H9 (cell line): ENCODE data around the gene INSYN1. TPM values are rescaled to one million over a fixed set of nuclear protein-coding genes. Genes with fewer than 3 reads are reported as not detected.

Source experiments
- DNase-seq: peaks from one replicate; pipeline ENCODE4 v3.0.0-alpha.2; 2017
- H2AFZ ChIP-seq: one replicate; pipeline ENCODE4 v1.6.1; 2013; ENCODE audit warnings: mild to moderate bottlenecking, low read length, control low read depth, moderate library complexity
- H2AK5ac ChIP-seq: 2 replicates; pipeline ENCODE4 v1.6.1; 2013; ENCODE audit warnings: low read length, control low read depth, mixed read lengths; ENCODE audit not compliant: insufficient read length
- H2BK120ac ChIP-seq: one replicate; pipeline ENCODE4 v1.6.1; 2013; ENCODE audit warnings: low read depth, mild to moderate bottlenecking, low read length, control low read depth, inconsistent platforms; ENCODE audit not compliant: poor library complexity, severe bottlenecking
- H2BK12ac ChIP-seq: 2 replicates; pipeline ENCODE4 v1.6.1; 2013; ENCODE audit warnings: low read length, control low read depth, mixed read lengths, low read depth; ENCODE audit not compliant: insufficient read length
- H2BK15ac ChIP-seq: 2 replicates; pipeline ENCODE4 v1.6.1; 2013; ENCODE audit warnings: low read depth, low read length, control low read depth
- H2BK20ac ChIP-seq: one replicate; pipeline ENCODE4 v1.6.1; 2013; ENCODE audit warnings: low read depth, mild to moderate bottlenecking, low read length, control low read depth, inconsistent platforms; ENCODE audit not compliant: poor library complexity, severe bottlenecking
- H2BK5ac ChIP-seq: 2 replicates; pipeline ENCODE4 v1.6.1; 2013; ENCODE audit warnings: low read length, control low read depth, mixed read lengths; ENCODE audit not compliant: insufficient read length
- H3K14ac ChIP-seq: 2 replicates; pipeline ENCODE4 v1.6.1; 2013; ENCODE audit warnings: low read length, control low read depth; ENCODE audit not compliant: insufficient read depth
- H3K18ac ChIP-seq: 2 replicates; pipeline ENCODE4 v1.6.1; 2013; ENCODE audit warnings: low read depth, mild to moderate bottlenecking, mixed read lengths, low read length, control low read depth; ENCODE audit not compliant: insufficient read length
- H3K23ac ChIP-seq: 2 replicates; pipeline ENCODE4 v1.6.1; 2013; ENCODE audit warnings: low read length, control low read depth, mixed read lengths, low read depth; ENCODE audit not compliant: insufficient read length
- H3K23me2 ChIP-seq: 2 replicates; pipeline ENCODE4 v1.6.1; 2013; ENCODE audit warnings: low read depth, mild to moderate bottlenecking, mixed read lengths, low read length, control low read depth; ENCODE audit not compliant: insufficient read length, poor library complexity, severe bottlenecking
- H3K27ac ChIP-seq: 2 replicates; pipeline ENCODE4 v1.5.1; 2013; ENCODE audit warnings: low read length, control low read depth, mixed read lengths, low read depth; ENCODE audit not compliant: insufficient read length
- H3K27me3 ChIP-seq: 2 replicates; pipeline ENCODE4 v1.6.1; 2013; ENCODE audit warnings: low read length, control low read depth, inconsistent platforms; ENCODE audit not compliant: insufficient read depth
- H3K4ac ChIP-seq: 2 replicates; pipeline ENCODE4 v1.6.1; 2013; ENCODE audit warnings: low read depth, mild to moderate bottlenecking, control low read depth, inconsistent platforms, low read length, moderate library complexity
- H3K4me1 ChIP-seq: 2 replicates; pipeline ENCODE4 v1.6.1; 2013; ENCODE audit warnings: low read length, control low read depth, inconsistent platforms; ENCODE audit not compliant: insufficient read depth
- H3K4me2 ChIP-seq: 2 replicates; pipeline ENCODE4 v1.6.1; 2013; ENCODE audit warnings: low read length, control low read depth, mixed read lengths; ENCODE audit not compliant: insufficient read length, insufficient read depth
- H3K56ac ChIP-seq: 2 replicates; pipeline ENCODE4 v1.6.1; 2013; ENCODE audit warnings: low read depth, mild to moderate bottlenecking, mixed read lengths, low read length, control low read depth; ENCODE audit not compliant: insufficient read length
- H3K79me1 ChIP-seq: 2 replicates; pipeline ENCODE4 v1.6.1; 2013; ENCODE audit warnings: low read depth, mild to moderate bottlenecking, moderate library complexity, low read length, control low read depth, inconsistent platforms; ENCODE audit not compliant: insufficient read depth, poor library complexity, severe bottlenecking
- H3K79me2 ChIP-seq: 2 replicates; pipeline ENCODE4 v1.6.1; 2013; ENCODE audit warnings: low read length, control low read depth, inconsistent platforms; ENCODE audit not compliant: insufficient read depth
- H3K9ac ChIP-seq: 2 replicates; pipeline ENCODE4 v1.6.1; 2013; ENCODE audit warnings: low read length, control low read depth, mixed read lengths; ENCODE audit not compliant: insufficient read length; ENCODE audit errors: extremely low read depth
- H3K9me3 ChIP-seq: one replicate; pipeline ENCODE4 v1.6.1; 2013; ENCODE audit warnings: low read depth, low read length, inconsistent platforms; ENCODE audit not compliant: control insufficient read depth
- H3T11ph ChIP-seq: one replicate; pipeline ENCODE4 v1.6.1; 2013; ENCODE audit warnings: mild to moderate bottlenecking, low read length, control low read depth, inconsistent platforms
- H4K20me1 ChIP-seq: one replicate; pipeline ENCODE4 v1.6.1; 2013; ENCODE audit not compliant: control insufficient read depth, insufficient read length, insufficient read depth
- H4K5ac ChIP-seq: 2 replicates; pipeline ENCODE4 v1.6.1; 2013; ENCODE audit warnings: low read depth, mild to moderate bottlenecking, mixed read lengths, low read length, control low read depth; ENCODE audit not compliant: insufficient read length
- H4K8ac ChIP-seq: replicated peaks from 2 replicates; pipeline ENCODE4 v1.6.1; 2013; ENCODE audit warnings: low read length, control low read depth, mixed read lengths, low read depth; ENCODE audit not compliant: insufficient read length
- H4K91ac ChIP-seq: 2 replicates; pipeline ENCODE4 v1.6.1; 2013; ENCODE audit warnings: low read depth, mild to moderate bottlenecking, moderate library complexity, mixed read lengths, low read length, control low read depth; ENCODE audit not compliant: insufficient read length
- H3K27ac Mint-ChIP-seq, 3 experiments: 2 replicates in 2 of 3; 3 replicates in 1 of 3; pipeline ENCODE4 v1.8.0; 2020 to 2021; ENCODE audit warnings: mixed read lengths in 3 of 3, mild to moderate bottlenecking in 1 of 3, moderate library complexity in 1 of 3
- H3K27me3 Mint-ChIP-seq: 2 replicates; pipeline ENCODE4 v1.8.0; 2021; ENCODE audit warnings: low read depth, mild to moderate bottlenecking, moderate library complexity, mixed read lengths
- H3K36me3 Mint-ChIP-seq, 3 experiments: 2 replicates in 2 of 3; 3 replicates in 1 of 3; pipeline ENCODE4 v1.8.0; 2020 to 2021; ENCODE audit warnings: low read depth in 3 of 3, mixed read lengths in 3 of 3; ENCODE audit not compliant: insufficient read depth in 1 of 3
- H3K4me1 Mint-ChIP-seq, 2 experiments: 2 replicates each; pipeline ENCODE4 v1.8.0; 2020; ENCODE audit warnings: mixed read lengths in 2 of 2
- H3K4me3 Mint-ChIP-seq, 2 experiments: 2 replicates in 1 of 2; 3 replicates in 1 of 2; pipeline ENCODE4 v1.8.0; 2020 to 2021; ENCODE audit warnings: mild to moderate bottlenecking in 2 of 2, mixed read lengths in 2 of 2, moderate library complexity in 1 of 2
- H3K9me3 Mint-ChIP-seq, 2 experiments: 2 replicates in 1 of 2; 3 replicates in 1 of 2; pipeline ENCODE4 v1.8.0; 2020; ENCODE audit warnings: mild to moderate bottlenecking in 2 of 2, mixed read lengths in 2 of 2, moderate library complexity in 1 of 2
- WGBS: extraction: QIAGEN DNeasy Blood & Tissue Kit; methylation state at CpG from one replicate; pipeline ENCODE4 v1.1.7; 2013; ENCODE audit warnings: missing lambda C conversion rate, low lambda C conversion rate, mixed read lengths; ENCODE audit not compliant: insufficient read length; ENCODE audit errors: extremely low coverage; 5-methylcytosine and 5-hydroxymethylcytosine counted together
- total RNA-seq: library from RNA; stranded (reverse); gene quantifications from 2 replicates; pipeline ENCODE4 v1.2.1, GENCODE V29; 2021
- TF ChIP-seq, protein P1 (sequence below): fragments of 200-600 bp; sonication (generic); conservative IDR thresholded peaks from 3 replicates; pipeline ENCODE4 v1.8.0; 2021; ENCODE audit warnings: antibody characterized with exemption, mild to moderate bottlenecking

INSYN1 gene
- total RNA-seq, 1 experiment from 2014 or later: 1.9 TPM

DNA sequence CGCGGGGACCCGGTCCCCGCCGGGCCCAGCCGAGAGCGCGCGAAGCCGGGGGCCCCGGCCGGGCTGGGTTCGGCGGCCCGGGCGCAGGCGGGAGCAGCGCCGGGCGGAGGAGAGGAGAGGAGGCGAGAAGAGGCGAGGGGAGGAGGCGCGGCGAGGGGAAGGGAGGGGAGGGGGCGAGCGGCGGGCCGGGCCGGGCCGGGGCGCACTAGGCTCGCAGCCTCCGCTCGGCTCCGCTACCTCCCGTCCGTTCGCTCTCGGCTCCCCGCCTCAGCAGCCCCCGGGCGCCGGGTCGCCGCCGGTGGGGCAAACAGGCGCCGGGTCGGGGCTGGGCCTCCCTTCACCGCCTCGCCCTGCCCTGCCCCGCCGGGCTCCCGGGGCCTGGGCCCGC is 351 bp downstream of the INSYN1 start:
- Histone ChIP-seq H2BK15ac (no peak overlapping the region), H3K27me3 (peaks cover 2% of the 10 kb centered on the region; the same call in 1 of the 2 replicates), H4K5ac (no peak overlapping the region), H4K8ac (no peak overlapping the region), H3K56ac (no peak overlapping the region), H3K9ac (no peak overlapping the region), H3K14ac (no peak overlapping the region), H2BK20ac (no peak overlapping the region), H3K4me2 (peak overlapping the region; percentile 74), H3K9me3 (no peaks in the 10 kb centered on the region), H3K79me2 (no peaks in the 10 kb centered on the region), H3K79me1 (no peaks in the 10 kb centered on the region), H3K23me2 (peaks cover 20% of the 10 kb centered on the region), H3K4ac (no peak overlapping the region), H3K18ac (no peak overlapping the region), H3K4me1 (peaks cover 11% of the 10 kb centered on the region), H3K27ac (no peak overlapping the region), H3K23ac (no peak overlapping the region), H2AK5ac (no peak overlapping the region), H4K20me1 (no peaks in the 10 kb centered on the region), H2BK5ac (no peak overlapping the region), H4K91ac (no peak overlapping the region), H2BK12ac (no peak overlapping the region), H3T11ph (no peak overlapping the region), H2BK120ac (no peak overlapping the region), H2AFZ (no peak overlapping the region)
- TF ChIP-seq, protein P1, sequence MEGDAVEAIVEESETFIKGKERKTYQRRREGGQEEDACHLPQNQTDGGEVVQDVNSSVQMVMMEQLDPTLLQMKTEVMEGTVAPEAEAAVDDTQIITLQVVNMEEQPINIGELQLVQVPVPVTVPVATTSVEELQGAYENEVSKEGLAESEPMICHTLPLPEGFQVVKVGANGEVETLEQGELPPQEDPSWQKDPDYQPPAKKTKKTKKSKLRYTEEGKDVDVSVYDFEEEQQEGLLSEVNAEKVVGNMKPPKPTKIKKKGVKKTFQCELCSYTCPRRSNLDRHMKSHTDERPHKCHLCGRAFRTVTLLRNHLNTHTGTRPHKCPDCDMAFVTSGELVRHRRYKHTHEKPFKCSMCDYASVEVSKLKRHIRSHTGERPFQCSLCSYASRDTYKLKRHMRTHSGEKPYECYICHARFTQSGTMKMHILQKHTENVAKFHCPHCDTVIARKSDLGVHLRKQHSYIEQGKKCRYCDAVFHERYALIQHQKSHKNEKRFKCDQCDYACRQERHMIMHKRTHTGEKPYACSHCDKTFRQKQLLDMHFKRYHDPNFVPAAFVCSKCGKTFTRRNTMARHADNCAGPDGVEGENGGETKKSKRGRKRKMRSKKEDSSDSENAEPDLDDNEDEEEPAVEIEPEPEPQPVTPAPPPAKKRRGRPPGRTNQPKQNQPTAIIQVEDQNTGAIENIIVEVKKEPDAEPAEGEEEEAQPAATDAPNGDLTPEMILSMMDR: no peak
- H3K27ac Mint-ChIP-seq: no peak overlapping the region
- WGBS: no CpG with 5 or more reads among the region's 56 CpGs
- no peaks in the 10 kb centered on the region for H3K9me3 Mint-ChIP-seq
- peak overlapping the region in 1 of 2 experiments; percentile 12; a peak in 1 of 5 replicates for H3K4me3 Mint-ChIP-seq
- no peak for DNase-seq
- H3K36me3 Mint-ChIP-seq: no peaks in the 10 kb centered on the region
- peaks cover 37 to 41% of the 10 kb centered on the region in 2 experiments for H3K4me1 Mint-ChIP-seq
- H3K27me3 Mint-ChIP-seq: peaks cover 60% of the 10 kb centered on the region
